ENCODE results near the gene HS6ST3.

The HS6ST3 gene

DNA sequence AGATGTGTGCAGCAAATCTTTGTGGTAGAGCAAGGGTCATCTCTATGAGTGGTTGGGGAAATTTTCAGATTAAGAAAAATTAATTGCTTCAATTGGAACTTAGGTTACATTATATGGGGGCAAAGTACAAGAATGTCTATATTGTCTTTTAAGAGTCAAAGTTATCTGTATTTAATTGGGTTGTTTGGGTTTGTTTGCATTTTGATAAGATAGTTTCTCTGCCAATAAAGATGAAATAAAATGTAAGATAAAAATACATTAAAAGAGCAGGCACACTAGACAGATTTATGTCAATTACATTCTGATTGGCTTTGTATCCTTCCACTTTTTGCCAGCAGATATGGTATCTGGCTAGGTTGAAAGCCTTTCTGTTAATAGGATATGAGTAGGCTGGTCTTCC, 587.1 kb downstream of the HS6ST3 start:
- DNase-seq: no peak

DNA sequence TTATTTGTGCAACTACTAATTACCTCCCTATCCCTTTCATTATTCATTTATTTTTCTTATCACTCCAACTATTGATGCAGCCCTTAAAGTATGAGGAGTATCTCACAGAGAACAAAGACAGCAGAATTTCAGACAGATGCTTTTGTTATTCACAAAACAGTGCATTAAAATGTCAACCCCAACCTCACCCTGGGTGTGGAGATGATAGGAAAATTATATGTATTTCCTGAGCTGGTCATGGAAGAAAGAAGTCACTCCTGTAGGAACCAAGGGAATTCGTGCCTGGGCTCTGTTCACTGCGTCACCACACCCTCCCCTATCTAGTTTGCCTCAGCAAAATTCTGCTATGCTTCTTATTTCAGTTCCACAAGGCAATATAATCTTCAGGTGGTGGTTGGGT, 588.9 kb downstream of the HS6ST3 start:
- DNase-seq: no peak

DNA sequence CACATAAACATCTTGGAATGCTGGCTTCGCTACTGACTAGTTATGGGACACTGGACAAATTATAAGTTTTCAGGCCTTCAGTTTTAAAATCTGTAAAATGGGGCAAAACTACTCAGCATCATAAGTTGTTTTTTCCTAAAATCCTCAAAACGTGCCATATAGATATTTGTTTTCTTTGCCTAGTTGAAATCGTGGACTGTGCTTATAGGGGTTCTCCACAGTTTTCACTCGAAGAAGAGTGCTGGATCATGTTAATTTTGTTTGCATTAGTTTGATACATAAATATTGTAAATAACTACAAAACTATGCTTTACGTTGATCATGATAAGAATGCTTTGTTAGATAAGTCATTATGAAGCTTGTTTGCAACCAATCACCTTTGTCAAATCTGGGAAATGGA, 591.0 kb downstream of the HS6ST3 start:
- DNase-seq: no peak

DNA sequence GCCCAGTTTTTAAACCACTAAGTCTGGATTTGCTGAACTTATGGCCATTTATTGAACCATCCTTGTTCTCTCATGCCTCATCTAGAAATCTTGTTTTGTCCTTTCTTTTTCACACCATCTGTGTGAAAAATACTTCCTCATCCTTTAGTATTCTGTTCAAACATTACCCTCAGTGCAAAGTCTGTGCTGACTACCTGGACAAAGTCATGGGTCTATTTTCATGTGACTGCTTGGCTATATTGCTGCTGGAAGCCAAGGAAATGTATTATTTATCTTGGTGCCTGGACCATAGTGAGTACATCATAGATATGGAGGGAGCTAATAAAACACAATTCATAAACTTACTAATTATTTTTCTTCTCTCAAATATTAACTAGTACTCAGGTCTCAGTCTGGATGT, 591.9 kb downstream of the HS6ST3 start:
- DNase-seq: no peak

DNA sequence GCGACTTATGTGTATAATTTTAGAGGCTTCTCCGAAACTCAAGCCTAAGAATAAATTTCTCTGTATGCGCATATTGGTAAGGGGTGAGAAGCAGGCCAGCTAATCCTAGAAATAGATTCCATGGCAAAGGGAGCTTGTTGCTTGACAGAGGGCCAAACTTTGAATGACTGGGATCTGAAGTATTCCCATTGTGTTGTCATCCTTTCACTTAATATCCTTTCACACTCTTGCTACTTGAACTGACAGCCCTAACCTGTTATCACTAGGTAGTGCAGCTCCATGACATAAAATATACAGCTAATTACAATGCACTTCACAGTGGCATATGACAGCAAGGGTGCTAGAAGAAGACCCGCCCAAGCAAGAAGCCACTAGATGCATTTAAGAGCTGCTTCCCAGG, 594.6 kb downstream of the HS6ST3 start:
- DNase-seq: no peak

DNA sequence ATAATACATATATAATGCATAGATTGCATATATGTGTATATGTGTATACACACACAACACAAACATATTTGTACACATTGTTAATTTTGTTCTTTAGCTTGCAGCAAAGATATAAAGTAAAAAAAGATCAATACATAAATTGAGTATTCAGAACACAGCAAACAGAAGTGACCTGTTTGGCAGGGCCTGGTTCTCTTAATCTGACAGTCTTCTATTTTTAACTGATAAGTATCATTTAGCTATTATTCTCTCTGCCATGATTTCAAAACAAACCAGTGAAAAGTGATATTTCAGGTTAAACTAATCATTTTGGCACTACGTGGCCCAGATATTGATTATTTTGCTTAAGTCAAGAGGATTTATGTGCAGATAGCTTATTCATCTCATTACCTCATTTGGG, 595.0 kb downstream of the HS6ST3 start:
- DNase-seq: no peak

DNA sequence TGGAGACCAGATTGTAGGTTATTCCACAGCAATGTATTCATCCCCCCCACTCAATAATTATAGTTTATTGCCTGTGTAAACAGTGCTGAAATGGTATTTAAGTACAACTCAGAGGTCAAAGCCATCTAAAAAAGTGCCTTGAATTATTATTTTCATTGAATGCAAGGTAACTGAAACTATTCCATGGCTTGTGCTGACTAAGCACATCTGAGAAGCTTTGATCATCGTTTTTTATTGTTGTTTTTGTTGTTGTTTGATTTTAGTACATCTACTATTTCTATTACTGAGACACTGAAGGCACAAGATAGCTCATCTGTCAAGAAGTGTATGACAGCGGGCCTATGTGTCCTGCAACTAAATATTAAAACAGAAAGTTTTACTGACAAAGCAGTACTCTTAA, 596.4 kb downstream of the HS6ST3 start:
- DNase-seq: no peak

DNA sequence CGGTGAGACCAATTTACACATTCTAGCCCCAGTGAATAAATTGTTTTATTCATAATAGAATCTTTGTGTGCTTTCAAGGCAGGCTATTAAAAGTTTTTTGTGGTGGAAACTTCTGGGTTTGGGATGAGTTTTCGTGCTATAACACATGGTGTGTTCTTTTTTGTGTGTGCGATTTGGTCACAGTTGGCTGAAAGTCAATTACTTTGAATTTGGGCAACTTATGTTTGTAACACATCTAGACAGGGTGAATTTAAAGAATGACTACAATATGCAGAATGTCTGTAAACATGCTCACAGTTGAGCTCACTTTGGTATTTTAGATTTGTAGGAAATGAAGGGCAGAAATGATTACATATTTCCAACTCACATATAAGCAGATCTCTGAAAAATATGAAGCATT, 597.3 kb downstream of the HS6ST3 start:
- DNase-seq: no peak

DNA sequence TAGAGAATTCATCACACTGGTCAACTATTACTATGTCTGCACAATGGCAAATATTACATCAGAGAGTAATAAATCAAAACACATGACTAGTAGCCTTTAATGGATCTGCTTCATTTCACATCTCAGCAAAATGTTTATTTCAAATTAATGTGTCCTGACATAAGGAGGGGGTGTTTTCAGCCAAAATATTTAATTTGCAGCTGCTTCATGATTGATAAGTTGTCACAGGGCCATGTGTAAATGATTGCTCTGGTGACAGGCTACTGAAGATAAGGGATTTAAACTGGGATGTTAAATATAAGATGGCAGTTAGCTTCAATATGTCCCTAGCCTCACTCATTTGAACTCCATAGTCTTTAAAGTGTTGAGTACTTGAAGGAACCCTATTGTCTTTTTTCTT, 601.1 kb downstream of the HS6ST3 start:
- DNase-seq: no peak

DNA sequence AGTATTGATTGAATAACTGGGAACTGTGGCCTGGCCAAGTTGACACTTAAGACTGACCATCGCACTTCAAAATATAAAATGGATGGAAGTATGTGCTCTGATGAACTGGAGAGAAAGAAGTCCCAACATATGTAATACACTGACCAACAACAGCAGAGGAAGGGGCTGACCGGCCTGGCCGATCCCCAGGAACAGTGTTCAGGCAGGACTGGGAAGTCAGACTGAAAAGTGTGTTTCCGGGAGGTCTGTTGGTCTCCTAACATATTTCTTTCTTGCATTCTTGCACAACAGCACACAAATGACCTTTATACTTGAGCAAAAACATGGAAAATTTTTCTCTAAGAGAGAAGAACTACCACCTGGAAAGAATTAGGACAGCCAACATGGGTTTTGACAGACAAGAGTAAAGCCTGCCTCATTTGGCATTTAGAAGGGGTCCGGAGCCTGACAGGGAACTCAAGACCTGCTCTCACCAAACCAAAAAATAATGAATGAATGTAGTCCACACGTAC, 606.5 kb downstream of the HS6ST3 start:
- no peak for DNase-seq

DNA sequence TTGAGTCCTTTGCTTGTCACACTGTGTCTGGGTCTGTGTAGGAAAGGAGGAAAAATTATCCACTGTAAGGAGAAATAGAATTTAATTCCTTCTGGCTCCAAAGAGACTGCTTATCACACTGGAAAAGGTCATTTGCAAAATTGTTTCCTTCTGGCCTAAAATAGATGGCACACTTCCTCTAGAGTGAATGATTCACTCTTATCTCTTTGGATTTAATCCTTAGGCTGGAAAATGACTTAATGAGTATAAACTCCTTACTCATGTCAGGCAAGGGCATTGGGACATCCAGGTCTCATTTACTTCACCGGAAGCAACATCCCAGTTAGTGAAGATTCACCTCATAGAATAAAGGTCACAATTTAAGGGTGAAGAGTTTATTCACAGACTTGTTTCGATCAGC, 610.8 kb downstream of the HS6ST3 start:
- DNase-seq: no peak

DNA sequence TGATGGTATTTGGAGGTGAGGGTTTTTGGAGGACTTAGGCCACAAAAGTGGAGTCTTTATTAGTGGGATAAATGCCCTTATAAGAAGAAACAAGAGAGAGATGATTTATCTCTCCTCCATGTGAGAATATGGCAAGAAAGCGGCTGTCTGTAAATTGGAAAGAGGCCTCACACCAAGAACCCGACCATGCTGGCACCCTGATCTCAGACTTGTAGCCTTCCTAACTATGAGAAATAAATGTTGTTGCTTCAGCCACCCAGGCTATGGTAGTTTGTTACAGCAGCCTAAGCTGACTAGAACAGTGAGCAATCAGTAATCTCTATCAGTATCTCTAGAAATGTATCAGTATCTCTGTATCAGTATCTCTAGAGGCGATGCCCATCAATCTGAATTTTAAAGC, 617.2 kb downstream of the HS6ST3 start:
- no peak for DNase-seq

DNA sequence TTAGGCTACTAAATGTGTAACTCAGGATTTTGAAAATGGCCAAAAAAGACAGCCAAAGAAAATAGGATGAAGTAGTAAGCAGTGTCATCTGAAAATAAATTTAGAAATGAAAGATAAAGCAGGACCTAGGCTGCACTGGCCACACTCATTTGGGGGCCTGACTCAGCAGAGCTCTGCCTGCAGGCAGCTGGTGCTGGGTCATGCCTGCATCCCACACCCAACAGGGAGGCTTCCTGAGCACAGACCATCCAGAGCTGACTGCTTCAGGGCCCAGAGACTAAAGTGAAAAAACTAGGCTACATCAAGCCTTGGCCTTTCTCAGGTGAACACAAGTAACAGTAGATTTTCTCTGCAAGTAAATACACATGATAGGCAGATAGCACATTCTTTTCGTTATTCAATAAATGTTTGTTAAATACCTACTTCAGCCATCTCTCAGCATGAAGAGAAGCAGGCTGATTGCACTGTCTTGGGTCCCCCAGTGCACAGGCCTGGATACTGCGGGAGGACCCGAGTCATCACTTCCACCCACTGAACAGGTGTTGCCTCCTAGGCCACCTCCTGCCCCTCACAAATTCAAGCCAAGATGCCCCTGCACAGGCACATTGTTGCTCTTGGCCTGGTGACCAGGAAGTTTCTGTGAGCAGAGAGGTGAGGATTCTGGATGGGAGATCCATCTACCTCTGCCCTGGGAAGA, 620.4 kb downstream of the HS6ST3 start:
- DNase-seq: no peak

DNA sequence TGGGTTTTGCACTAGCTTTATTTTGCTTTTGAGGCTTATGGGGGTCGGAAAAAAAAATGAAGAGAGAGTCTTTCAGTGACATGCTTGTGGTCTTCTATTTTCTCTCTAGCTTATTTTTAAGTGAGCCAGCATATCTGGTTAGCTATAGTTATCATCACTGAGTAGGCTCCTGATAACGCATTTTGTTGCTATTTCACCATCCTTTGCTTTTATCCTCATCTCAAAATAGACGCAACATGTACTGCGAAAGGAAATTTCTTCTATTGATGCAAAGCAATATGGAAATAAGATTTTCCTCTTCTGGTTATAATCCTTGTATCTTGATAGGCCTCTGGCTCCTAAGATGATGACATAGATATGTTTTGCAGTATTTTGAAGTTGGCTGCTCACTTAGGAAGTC, 630.5 kb downstream of the HS6ST3 start:
- DNase-seq: no peak

DNA sequence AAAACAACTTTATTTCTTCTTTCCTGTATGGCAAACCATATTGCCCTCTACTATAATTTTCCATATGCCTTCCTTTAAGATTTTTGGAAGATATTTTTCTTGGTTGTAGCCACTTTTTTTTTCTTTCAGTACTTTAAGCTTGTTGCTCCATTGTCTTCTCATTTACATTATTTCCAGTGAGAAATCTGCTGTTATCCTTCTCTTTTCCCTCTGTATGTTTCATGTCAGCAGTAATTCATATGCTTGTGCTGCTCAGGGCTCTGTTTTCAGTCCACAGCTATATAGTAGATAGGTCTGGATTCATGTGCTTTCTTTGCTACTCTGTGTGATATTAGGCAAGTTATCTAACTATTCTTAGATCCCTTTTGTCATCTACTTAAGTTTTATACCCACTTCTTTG, 636.7 kb downstream of the HS6ST3 start:
- DNase-seq: no peak

DNA sequence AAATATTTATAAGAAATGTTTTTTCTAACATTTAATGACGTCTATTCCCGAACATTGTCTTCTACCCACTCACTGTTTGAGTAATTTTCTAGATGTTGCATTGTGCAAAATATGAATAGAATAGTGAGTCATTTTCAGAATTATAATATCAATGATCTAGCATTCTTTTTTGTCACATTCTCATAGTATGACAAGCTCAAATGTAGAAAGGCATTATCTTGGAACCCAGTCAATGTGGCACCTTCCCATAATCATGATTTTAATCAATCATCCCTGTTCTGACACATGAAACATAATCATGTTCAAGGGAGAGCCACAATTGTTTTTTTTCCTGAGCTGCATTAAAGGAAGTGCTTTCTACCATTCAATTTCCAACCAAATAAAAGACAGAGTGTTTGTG, 638.6 kb downstream of the HS6ST3 start:
- DNase-seq: no peak

DNA sequence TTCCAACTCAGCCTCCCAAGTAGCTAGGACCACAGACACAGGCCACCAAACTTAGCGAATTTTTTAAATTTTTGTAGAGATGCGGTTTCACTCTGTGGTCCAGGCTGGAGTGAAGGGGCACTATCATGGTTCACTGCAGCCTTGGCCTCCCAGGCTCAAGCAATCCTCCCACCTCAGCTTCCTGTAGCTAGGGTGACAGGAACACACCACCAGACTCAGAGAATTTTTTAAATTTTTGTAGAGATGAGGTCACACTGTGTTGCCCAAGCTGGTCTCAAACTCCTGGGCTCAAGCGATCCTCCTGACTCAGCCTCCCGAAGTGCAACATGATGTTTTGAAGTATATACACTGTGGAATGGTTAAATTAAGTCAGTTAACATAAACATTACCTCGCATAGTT, 640.8 kb downstream of the HS6ST3 start:
- no peak for DNase-seq

DNA sequence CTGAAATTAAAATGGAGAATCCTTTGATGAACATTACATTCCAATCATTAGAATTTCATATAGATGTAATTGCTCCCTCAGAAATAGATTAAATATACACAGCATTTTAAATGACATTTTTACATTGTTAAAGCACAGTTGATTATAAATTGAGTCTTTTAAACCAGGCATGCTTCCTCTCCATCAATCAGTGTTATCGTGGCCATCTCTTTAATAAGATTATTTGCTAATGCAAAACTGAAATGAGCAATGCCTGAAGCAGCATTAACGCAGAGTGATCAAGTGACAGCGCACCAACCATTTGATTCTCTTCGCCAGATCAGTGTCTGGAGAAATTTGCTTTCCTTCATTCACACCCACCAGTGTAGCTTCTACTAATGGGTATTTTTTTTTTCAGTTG, 644.6 kb downstream of the HS6ST3 start:
- no peak for DNase-seq

DNA sequence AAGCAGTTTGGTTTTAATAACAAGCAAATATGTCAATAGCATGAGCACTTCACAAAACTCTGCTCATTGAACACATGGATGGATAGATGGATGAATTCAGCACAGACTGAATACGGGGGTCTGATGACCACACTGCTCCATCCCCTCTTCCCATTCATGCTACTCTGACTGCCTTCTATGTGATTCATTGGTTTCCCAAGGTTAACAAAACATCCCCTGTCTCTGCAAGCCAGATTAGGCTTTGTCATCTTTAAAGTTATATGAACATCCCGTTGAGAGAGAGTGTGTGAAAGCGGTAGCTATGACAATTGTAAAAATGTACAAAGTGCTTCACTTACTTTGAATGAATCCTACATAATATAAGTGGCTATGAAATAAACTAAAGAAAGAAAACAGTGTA, 651.9 kb downstream of the HS6ST3 start:
- no peak for DNase-seq

DNA sequence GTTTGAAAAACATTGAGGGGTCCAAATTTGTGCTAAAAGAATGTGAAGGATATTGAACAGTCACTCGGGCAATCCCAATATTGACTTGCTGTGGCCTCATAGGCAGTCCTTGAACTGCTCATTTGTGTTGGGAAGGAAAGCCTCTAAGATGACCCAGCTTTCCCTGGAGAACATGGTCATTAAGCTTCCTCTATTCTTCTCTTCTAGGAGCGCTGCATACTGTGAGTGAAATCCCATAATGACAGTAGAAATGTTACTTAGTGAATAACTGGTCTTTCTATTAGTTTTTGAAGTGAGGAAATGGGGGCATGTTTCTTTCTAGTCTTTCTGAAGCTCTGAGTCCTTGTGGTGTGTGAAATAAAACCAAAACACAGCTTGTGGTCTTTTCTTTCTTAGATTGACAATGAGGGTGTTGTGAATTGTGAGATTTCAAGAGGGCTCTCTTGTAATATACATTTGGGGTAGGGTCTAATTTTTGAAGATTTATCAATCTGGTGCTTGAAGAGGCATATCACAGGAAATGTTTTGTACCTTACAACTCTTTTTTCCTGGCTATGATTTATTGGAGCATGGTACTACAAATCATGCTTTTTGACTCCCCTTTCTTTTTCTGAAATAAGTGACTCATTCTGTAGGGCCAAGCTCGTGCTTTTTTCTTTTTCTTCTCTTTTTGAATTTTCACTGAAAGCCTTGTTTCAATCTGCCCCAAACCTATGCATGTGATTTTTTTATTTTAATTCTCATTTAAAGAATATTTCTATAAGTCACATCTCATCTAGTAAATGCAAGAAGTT, 653.6 kb downstream of the HS6ST3 start:
- no peak for DNase-seq

DNA sequence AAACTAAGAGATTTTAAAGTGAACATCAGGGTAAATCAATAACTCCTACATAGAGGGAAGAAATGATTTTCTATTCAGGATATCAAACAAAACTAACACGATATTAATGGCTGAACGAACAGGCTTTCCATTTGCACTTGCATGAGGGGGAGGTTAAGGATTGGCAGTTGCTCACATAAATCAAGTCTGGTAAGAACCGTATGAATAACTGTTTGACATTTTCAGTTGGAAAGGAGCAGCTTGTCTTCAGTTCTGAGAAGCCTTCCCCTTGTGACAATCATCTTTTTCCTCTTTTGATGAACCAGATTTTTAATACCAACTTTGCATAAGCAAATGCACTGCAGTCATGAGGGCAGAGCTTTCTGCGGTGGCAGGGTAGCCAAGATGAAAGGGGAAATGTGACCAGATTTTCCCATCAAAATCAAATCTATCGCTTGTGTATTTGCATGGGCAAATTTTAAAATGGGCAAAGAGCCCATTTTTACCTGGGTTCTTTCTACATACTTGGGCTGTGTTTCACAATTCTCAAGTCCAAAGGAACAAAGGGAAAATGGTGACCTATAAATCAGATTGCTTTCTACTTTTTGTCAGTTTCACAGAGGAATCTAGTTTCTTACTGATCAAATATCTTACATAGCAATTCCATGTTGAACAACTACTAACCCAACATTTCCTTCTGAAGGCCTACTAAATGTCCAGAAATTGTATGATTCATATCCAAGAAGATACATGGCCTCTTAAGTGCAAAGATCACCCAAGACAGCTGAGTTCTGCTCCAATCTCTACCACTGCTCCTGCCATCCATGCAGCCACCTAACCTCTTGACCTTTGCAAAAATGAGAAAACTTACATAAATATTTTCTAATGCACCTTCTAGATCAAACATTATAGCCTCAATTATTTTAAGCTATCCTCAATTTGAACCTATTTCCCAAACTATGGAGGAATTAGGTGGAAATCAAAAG, 654.7 kb downstream of the HS6ST3 start:
- no peak for DNase-seq

DNA sequence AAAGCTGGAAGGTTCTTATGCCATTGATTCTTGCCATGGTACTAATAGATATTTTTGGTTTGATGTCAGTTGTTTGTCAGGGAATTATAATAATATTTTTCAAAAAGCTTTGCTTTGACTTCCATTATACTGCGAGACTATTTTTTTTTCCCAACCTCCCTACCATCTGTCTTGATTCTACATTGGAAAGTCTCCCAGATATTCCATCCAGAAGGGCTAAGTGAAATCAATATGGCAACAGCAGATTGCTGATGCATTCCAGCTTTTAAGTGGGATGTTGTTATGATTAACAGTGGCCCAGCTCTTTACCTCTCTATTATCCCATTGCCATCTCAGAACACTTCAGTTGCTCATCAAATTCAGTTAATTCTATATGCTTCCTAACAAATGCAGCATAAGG, 657.0 kb downstream of the HS6ST3 start:
- no peak for DNase-seq

DNA sequence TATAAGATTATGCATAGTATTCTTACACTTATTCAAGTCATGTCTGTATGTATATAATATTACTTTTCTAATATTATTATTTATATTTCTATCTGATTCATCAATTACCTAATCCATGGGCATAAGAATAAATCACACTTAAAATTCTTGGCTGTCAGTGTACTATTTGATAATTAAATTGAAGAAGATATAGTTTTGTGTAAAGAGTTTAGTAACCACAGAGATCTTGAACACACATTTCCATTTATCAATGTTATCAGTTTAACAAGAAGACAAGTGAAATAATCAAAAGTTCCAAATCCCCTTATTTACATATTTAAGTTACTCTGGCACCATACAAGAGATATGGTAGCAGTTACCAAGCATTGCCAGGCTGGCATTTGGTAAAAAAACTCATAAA, 659.9 kb downstream of the HS6ST3 start:
- no peak for DNase-seq
